IMR-90 (cell line): ENCODE results near the gene PBOV1. TPM values are rescaled to one million over a fixed set of nuclear protein-coding genes. Genes with fewer than 3 reads are reported as not detected.

ENCODE experiments used
- ATAC-seq: fragments of 200-7000 bp; cut with Tn5 transposase; 2 replicates; pipeline ENCODE4 v1.9.1; 2020; ENCODE audit warnings: low read depth, mild to moderate bottlenecking, moderate library complexity
- BruUV-seq: library from RNA; stranded (reverse); fragments of 400-500 nt; replicated peaks from 2 replicates; lab custom pipeline; 2021; lab: Mats Ljungman, UMichigan
- CTCF ChIA-PET: fragments of 300-600 bp; formaldehyde crosslinking; extraction: SDS; loops from one replicate; lab custom pipeline; 2021; ENCODE audit warnings: antibody characterized with exemption; lab: Yijun Ruan, JAX
- POLR2A ChIA-PET: fragments of 300-600 bp; sonication (Branson Sonifier 250); formaldehyde crosslinking; loops from one replicate; lab custom pipeline; 2022; ENCODE audit warnings: antibody characterized with exemption; ENCODE audit not compliant: unreplicated experiment; lab: Charles Lee
- DNase-seq: peaks from one replicate; pipeline ENCODE4 v3.0.0; 2013
- H2AFZ ChIP-seq: replicated peaks from 2 replicates; pipeline ENCODE3; 2013; ENCODE audit warnings: low read length, mild to moderate bottlenecking; ENCODE audit not compliant: poor library complexity
- H2AK5ac ChIP-seq: 2 replicates; pipeline ENCODE4 v1.6.1; 2013; ENCODE audit warnings: low read depth, low read length, inconsistent platforms
- H2AK9ac ChIP-seq: replicated peaks from 2 replicates; pipeline ENCODE3; 2013; ENCODE audit warnings: mild to moderate bottlenecking, low read depth, low read length, moderate library complexity; ENCODE audit not compliant: poor library complexity
- H2BK120ac ChIP-seq: 2 replicates; pipeline ENCODE4 v1.6.1; 2013; ENCODE audit warnings: low read depth, low read length, inconsistent platforms
- H2BK15ac ChIP-seq: 3 replicates; pipeline ENCODE4 v1.6.1; 2013; ENCODE audit warnings: low read depth, low read length, inconsistent platforms
- H2BK20ac ChIP-seq: 2 replicates; pipeline ENCODE4 v1.6.1; 2013; ENCODE audit warnings: low read depth, mild to moderate bottlenecking, inconsistent platforms, low read length, moderate library complexity
- H2BK5ac ChIP-seq: 2 replicates; pipeline ENCODE4 v1.6.1; 2013; ENCODE audit warnings: mild to moderate bottlenecking, low read depth, low read length, inconsistent platforms; ENCODE audit not compliant: poor library complexity, severe bottlenecking
- H3K14ac ChIP-seq: replicated peaks from 2 replicates; pipeline ENCODE4 v1.6.1; 2013; ENCODE audit warnings: low read depth, low read length, inconsistent platforms
- H3K18ac ChIP-seq: 2 replicates; pipeline ENCODE4 v1.6.1; 2013; ENCODE audit warnings: low read depth, low read length, control low read depth
- H3K23ac ChIP-seq: 2 replicates; pipeline ENCODE4 v1.6.1; 2013; ENCODE audit warnings: low read depth, low read length, inconsistent platforms
- H3K27ac ChIP-seq: 2 replicates; pipeline ENCODE4 v1.5.1; 2013; ENCODE audit warnings: mild to moderate bottlenecking, control low read depth, low read length; ENCODE audit not compliant: insufficient read depth
- H3K27me3 ChIP-seq: 2 replicates; pipeline ENCODE4 v1.6.1; 2013; ENCODE audit warnings: low read length; ENCODE audit not compliant: control insufficient read depth, insufficient read depth
- H3K36me3 ChIP-seq: 2 replicates; pipeline ENCODE4 v1.6.1; 2013; ENCODE audit warnings: low read length, mixed read lengths; ENCODE audit not compliant: control insufficient read depth, insufficient read depth
- H3K4ac ChIP-seq: 2 replicates; pipeline ENCODE4 v1.6.1; 2013; ENCODE audit warnings: low read depth, low read length, inconsistent platforms
- H3K4me1 ChIP-seq: 2 replicates; pipeline ENCODE4 v1.6.1; 2013; ENCODE audit warnings: low read length, mixed read lengths; ENCODE audit not compliant: control insufficient read depth, insufficient read depth
- H3K4me2 ChIP-seq: 2 replicates; pipeline ENCODE4 v1.6.1; 2013; ENCODE audit warnings: low read depth, mild to moderate bottlenecking, control low read depth, low read length, moderate library complexity
- H3K4me3 ChIP-seq: 2 replicates; pipeline ENCODE4 v1.5.1; 2013; ENCODE audit warnings: low read depth, mild to moderate bottlenecking, control low read depth, low read length, moderate library complexity; ENCODE audit not compliant: insufficient read depth
- H3K56ac ChIP-seq: 2 replicates; pipeline ENCODE4 v1.6.1; 2013; ENCODE audit warnings: low read length, inconsistent platforms; ENCODE audit not compliant: insufficient read depth; ENCODE audit errors: extremely low read depth
- H3K79me1 ChIP-seq, 2 experiments: 2 replicates each; pipeline ENCODE4 v1.6.1; 2013; ENCODE audit warnings: low read length in 2 of 2, inconsistent platforms in 1 of 2, low read depth in 1 of 2
- H3K9ac ChIP-seq: 2 replicates; pipeline ENCODE4 v1.6.1; 2013; ENCODE audit warnings: low read depth, low read length, control low read depth
- H3K9me1 ChIP-seq: 2 replicates; pipeline ENCODE4 v1.6.1; 2013; ENCODE audit warnings: low read length, inconsistent platforms; ENCODE audit not compliant: insufficient read depth
- H3K9me3 ChIP-seq: 2 replicates; pipeline ENCODE4 v1.6.1; 2013; ENCODE audit warnings: low read length; ENCODE audit not compliant: control insufficient read depth, insufficient read depth
- H4K20me1 ChIP-seq: 2 replicates; pipeline ENCODE4 v1.6.1; 2013; ENCODE audit warnings: low read length, inconsistent platforms; ENCODE audit not compliant: insufficient read depth
- H4K5ac ChIP-seq: 2 replicates; pipeline ENCODE4 v1.6.1; 2013; ENCODE audit warnings: mild to moderate bottlenecking, low read depth, low read length, control low read depth
- H4K8ac ChIP-seq, 2 experiments: 2 replicates each; pipeline ENCODE4 v1.6.1; 2013; ENCODE audit warnings: low read depth in 2 of 2, low read length in 2 of 2, control low read depth in 1 of 2, inconsistent platforms in 1 of 2
- H4K91ac ChIP-seq: 2 replicates; pipeline ENCODE4 v1.6.1; 2013; ENCODE audit warnings: low read depth, low read length, inconsistent platforms; ENCODE audit not compliant: insufficient read depth
- CEBPB ChIP-seq: IDR thresholded peaks from 2 replicates; pipeline ENCODE4 v1.6.1; 2012; ENCODE audit warnings: low read depth, low read length, improper control_type of control experiment
- CHD1 ChIP-seq: IDR thresholded peaks from 2 replicates; pipeline ENCODE4 v1.6.1; 2012; ENCODE audit warnings: low read depth, low read length, improper control_type of control experiment
- MAFK ChIP-seq: IDR thresholded peaks from 2 replicates; pipeline ENCODE4 v1.6.1; 2012; ENCODE audit warnings: low read depth, low read length, improper control_type of control experiment
- MXI1 ChIP-seq: IDR thresholded peaks from 2 replicates; pipeline ENCODE4 v1.6.1; 2012; ENCODE audit warnings: low read depth, mild to moderate bottlenecking, low read length, moderate library complexity, borderline replicate concordance
- NFE2L2 ChIP-seq: fragments of 150-350 bp; IDR thresholded peaks from 2 replicates; pipeline ENCODE4 v1.6.1; 2016; ENCODE audit warnings: low read depth, mild to moderate bottlenecking, low read length
- RAD21 ChIP-seq: IDR thresholded peaks from 2 replicates; pipeline ENCODE4 v1.6.1; 2012; ENCODE audit warnings: low read length, improper control_type of control experiment
- SMC3 ChIP-seq: fragments of 150-350 bp; IDR thresholded peaks from 2 replicates; pipeline ENCODE4 v1.6.1; 2016; ENCODE audit warnings: low read depth, mild to moderate bottlenecking, antibody characterized with exemption, low read length, moderate library complexity
- WGBS, 2 experiments: methylation state at CpG; one replicate each; pipeline versions ENCODE4 v1.1.5 to v1.1.7; 2013; ENCODE audit warnings: missing lambda C conversion rate in 2 of 2; ENCODE audit not compliant: insufficient read length in 1 of 2; ENCODE audit errors: extremely low coverage in 2 of 2; 5-methylcytosine and 5-hydroxymethylcytosine counted together
- dilution Hi-C: fragments of 300-500 bp; cut with HindIII; formaldehyde crosslinking; loops from one replicate; pipeline ENCODE4 v1.14.3; 2018; ENCODE audit warnings: low sequenced_read_pairs; ENCODE audit not compliant: unreplicated experiment
- in situ Hi-C: fragments of 300-500 bp; cut with MboI; formaldehyde crosslinking; loops from 3 replicates; pipeline ENCODE4 v1.14.3; 2019; ENCODE audit warnings: low sequenced_read_pairs, inconsistent platforms, mixed read lengths
- intact Hi-C: fragments of 100-400 bp; cut with micrococcal nuclease; formaldehyde crosslinking; loops from 2 replicates; pipeline ENCODE4 v1.10.0; 2022
- polyA plus RNA-seq, 3 experiments: library from polyadenylated mRNA; depleted of rRNA; stranded (reverse); fragments of >200 nt; gene quantifications; 2 replicates each; pipeline ENCODE4 v1.2.3, GENCODE V29; 2012; ENCODE audit warnings: low replicate concordance in 1 of 3
- total RNA-seq: library from RNA; depleted of rRNA; stranded (reverse); fragments of >200 nt; gene quantifications from 2 replicates; pipeline ENCODE4 v1.2.3, GENCODE V29; 2012; rRNA removed
- TF ChIP-seq, protein P1 (sequence below): fragments of 150-350 bp; IDR thresholded peaks from 2 replicates; pipeline ENCODE4 v1.6.1; 2017; ENCODE audit warnings: mild to moderate bottlenecking, antibody characterized with exemption, low read length, low read depth

The PBOV1 gene
- total and polyA plus RNA-seq, 2 of the 4 experiments (the other 2 are of a cell fraction), result not detected

DNA sequence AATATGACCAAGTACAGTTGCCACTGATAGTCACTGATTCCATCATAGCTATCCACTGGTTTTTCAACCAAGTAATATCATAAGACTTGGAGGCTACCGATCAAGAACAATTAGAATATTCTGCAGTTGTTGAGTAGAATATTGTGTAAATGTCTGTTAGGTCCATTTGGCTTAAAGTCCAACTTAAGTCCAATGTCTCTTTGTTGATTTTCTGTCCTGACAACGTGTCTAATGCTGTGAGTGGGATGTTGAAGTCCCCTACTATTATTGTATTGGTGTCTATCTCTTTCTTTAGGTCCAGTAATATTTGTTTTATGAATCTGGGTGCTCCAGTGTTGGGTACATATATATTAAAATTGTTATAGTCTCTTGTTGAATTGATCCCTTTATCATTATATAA lies 42.7 kb downstream of the PBOV1 start:
- no peak overlapping the region for H3K4ac ChIP-seq
- H2BK120ac ChIP-seq, result no peak overlapping the region
- dilution Hi-C loops (no loop called here), in situ Hi-C loops (no loop called here), intact Hi-C loops (no loop called here)
- H2AFZ ChIP-seq, result no peak overlapping the region
- no peak overlapping the region for H4K5ac ChIP-seq
- no peak for ATAC-seq
- no peaks in the 10 kb centered on the region for H3K79me1 ChIP-seq
- no CpG with 5 or more reads among the region's 2 CpGs for WGBS, 2 experiments
- H2AK9ac ChIP-seq, result no peak overlapping the region
- peaks cover 3% of the 10 kb centered on the region; the same call in 1 of the 2 replicates for H3K9me3 ChIP-seq
- POLR2A ChIA-PET, result no interaction called here
- no peaks in the 10 kb centered on the region for H3K4me1 ChIP-seq
- H3K36me3 ChIP-seq, result no peaks in the 10 kb centered on the region
- no peak overlapping the region for H3K4me3 ChIP-seq
- CTCF ChIA-PET, result no interaction called here
- no peak overlapping the region for H3K18ac ChIP-seq
- H3K23ac ChIP-seq, result no peak overlapping the region
- H2BK5ac ChIP-seq, result no peak overlapping the region
- H2AK5ac ChIP-seq, result no peak overlapping the region
- H3K27ac ChIP-seq, result no peak overlapping the region
- H3K9ac ChIP-seq, result no peak overlapping the region
- no peaks in the 10 kb centered on the region for H3K9me1 ChIP-seq
- no TSS peak for BruUV-seq
- TF ChIP-seq NFE2L2, result no peak
- TF ChIP-seq MAFK, result no peak
- TF ChIP-seq, protein P1, sequence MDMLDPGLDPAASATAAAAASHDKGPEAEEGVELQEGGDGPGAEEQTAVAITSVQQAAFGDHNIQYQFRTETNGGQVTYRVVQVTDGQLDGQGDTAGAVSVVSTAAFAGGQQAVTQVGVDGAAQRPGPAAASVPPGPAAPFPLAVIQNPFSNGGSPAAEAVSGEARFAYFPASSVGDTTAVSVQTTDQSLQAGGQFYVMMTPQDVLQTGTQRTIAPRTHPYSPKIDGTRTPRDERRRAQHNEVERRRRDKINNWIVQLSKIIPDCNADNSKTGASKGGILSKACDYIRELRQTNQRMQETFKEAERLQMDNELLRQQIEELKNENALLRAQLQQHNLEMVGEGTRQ, result no peak
- no peak for TF ChIP-seq RAD21
- no peak for TF ChIP-seq SMC3
- TF ChIP-seq CHD1, result no peak
- no peak for TF ChIP-seq CEBPB
- no peak for TF ChIP-seq MXI1
- no peak overlapping the region for H4K91ac ChIP-seq
- H4K20me1 ChIP-seq, result no peaks in the 10 kb centered on the region
- H2BK20ac ChIP-seq, result no peak overlapping the region
- no peak overlapping the region for H3K4me2 ChIP-seq
- no peak overlapping the region for H3K56ac ChIP-seq
- peaks cover 5% of the 10 kb centered on the region; the same call in 1 of the 2 replicates for H3K27me3 ChIP-seq
- no peak for DNase-seq
- no peak overlapping the region for H4K8ac ChIP-seq
- H2BK15ac ChIP-seq, result no peak overlapping the region
- no peak overlapping the region for H3K14ac ChIP-seq

Other genes with a start within 250 kb of the PBOV1 start
- gene PERP, start 111.1 kb downstream of the PBOV1 start, total RNA-seq, result 7.7 and 11.7 TPM in 2 replicates
- 21.2 and 21.4 TPM in 2 replicates for gene PERP, start 111.1 kb downstream of the PBOV1 start, polyA plus RNA-seq (2012; rRNA removed)
- gene ARFGEF3, start 56.6 kb downstream of the PBOV1 start, total RNA-seq, result under 0.01 TPM in 2 replicates
- 0.01 and 0.02 TPM in 2 replicates for gene ARFGEF3, start 56.6 kb downstream of the PBOV1 start, polyA plus RNA-seq (2012; rRNA removed)
- not detected in 2 replicates for gene SMIM28, start 159.4 kb upstream of the PBOV1 start, total RNA-seq
- gene SMIM28, start 159.4 kb upstream of the PBOV1 start, polyA plus RNA-seq (2012; rRNA removed), result not detected in 2 replicates
- gene HEBP2, start 185.7 kb upstream of the PBOV1 start, total RNA-seq, result 3.9 and 5.6 TPM in 2 replicates
- gene HEBP2, start 185.7 kb upstream of the PBOV1 start, polyA plus RNA-seq (2012; rRNA removed), result 6.1 and 14.9 TPM in 2 replicates